Keratinocyte (primary cell): ENCODE results near the gene TMEM139.

Source experiments
- CTCF ChIP-seq, 3 experiments: IDR thresholded peaks in 1 of 3; conservative IDR thresholded peaks in 1 of 3; optimal IDR thresholded peaks in 1 of 3; 2 replicates in 2 of 3; 3 replicates in 1 of 3; pipeline versions ENCODE3 to v1.5.1; 2011; ENCODE audit warnings: low read length in 3 of 3, mild to moderate bottlenecking in 3 of 3, moderate library complexity in 2 of 3, control low read depth in 1 of 3, inconsistent platforms in 1 of 3; ENCODE audit not compliant: insufficient read depth in 2 of 3; ENCODE audit errors: extremely low read depth in 1 of 3
- EZH2 ChIP-seq: IDR thresholded peaks from one replicate; pipeline ENCODE4 v1.6.1; 2012; ENCODE audit warnings: inconsistent platforms, mild to moderate bottlenecking, low read length, moderate library complexity

- TF ChIP-seq CTCF (optimal IDR thresholded peaks at IDR 0.05 in 1 of 3, IDR thresholded peaks at IDR 0.05 in 1 of 3, conservative IDR thresholded peaks at IDR 0.05 in 1 of 3; ENCODE audit: extremely low read depth in 1 of 3, insufficient read depth in 2 of 3, low read length in 3 of 3) (no peak), EZH2 (no peak)
Measured at GRCh38 chr7:143285806-143286521, 1.2 kb downstream of the TMEM139 start.
